Smooth muscle cell (in vitro differentiated cells): ENCODE results near the gene LPP. TPM values are rescaled to one million over a fixed set of nuclear protein-coding genes. Genes with fewer than 3 reads are reported as not detected.

Source experiments
- DNase-seq: peaks from one replicate; lab custom pipeline; 2025; ENCODE audit not compliant: unreplicated experiment; lab: John Stamatoyannopoulos, UW
- H2AFZ ChIP-seq: fragments of 200-600 bp; sonication (generic); 2 replicates; pipeline ENCODE4 v1.6.0; 2016; ENCODE audit warnings: antibody characterized with exemption, low read depth, mild to moderate bottlenecking
- H3F3A ChIP-seq: fragments of 200-600 bp; sonication (generic); 2 replicates; pipeline ENCODE4 v1.6.0; 2017; ENCODE audit warnings: antibody characterized with exemption, low read depth
- H3K27ac ChIP-seq: fragments of 200-600 bp; sonication (generic); 2 replicates; pipeline ENCODE4 v1.5.1; 2016; ENCODE audit warnings: low read depth, mild to moderate bottlenecking
- H3K27me3 ChIP-seq: fragments of 200-600 bp; sonication (generic); 2 replicates; pipeline ENCODE4 v1.6.1; 2016; ENCODE audit warnings: low read depth, mild to moderate bottlenecking
- H3K36me3 ChIP-seq: fragments of 200-600 bp; sonication (generic); 2 replicates; pipeline ENCODE4 v1.5.1; 2016; ENCODE audit warnings: low read depth
- H3K4me1 ChIP-seq: fragments of 200-600 bp; sonication (generic); 2 replicates; pipeline ENCODE4 v1.5.1; 2016; ENCODE audit warnings: low read depth
- H3K4me2 ChIP-seq: fragments of 200-600 bp; sonication (generic); 2 replicates; pipeline ENCODE4 v1.6.0; 2016; ENCODE audit warnings: mild to moderate bottlenecking
- H3K4me3 ChIP-seq: fragments of 200-600 bp; sonication (generic); 2 replicates; pipeline ENCODE4 v1.5.1; 2016; ENCODE audit warnings: mild to moderate bottlenecking
- H3K79me2 ChIP-seq: fragments of 200-600 bp; sonication (generic); 2 replicates; pipeline ENCODE4 v1.6.0; 2016; ENCODE audit warnings: low read depth, mild to moderate bottlenecking
- H3K9ac ChIP-seq: fragments of 200-600 bp; sonication (generic); 2 replicates; pipeline ENCODE4 v1.6.0; 2016; ENCODE audit warnings: low read depth
- H3K9me3 ChIP-seq: fragments of 200-600 bp; sonication (generic); replicated peaks from 2 replicates; pipeline ENCODE4 v1.5.1; 2016; ENCODE audit warnings: low read depth
- H4K20me1 ChIP-seq: fragments of 200-600 bp; sonication (generic); 2 replicates; pipeline ENCODE4 v1.6.0; 2016; ENCODE audit warnings: low read depth
- WGBS: methylation state at CpG from one replicate; pipeline ENCODE4 v1.1.7; 2016; ENCODE audit warnings: low lambda C conversion rate; 5-methylcytosine and 5-hydroxymethylcytosine counted together
- polyA plus RNA-seq: library from polyadenylated mRNA; unstranded; fragments of >200 nt; fragmentation: Nextera tagmentation; extraction: Ambion mirVana; gene quantifications from 2 replicates; pipeline ENCODE4 v1.2.1, GENCODE V29; 2016
- total RNA-seq: library from RNA; depleted of rRNA; stranded (reverse); fragments of >200 nt; gene quantifications from 2 replicates; pipeline ENCODE4 v1.2.3, GENCODE V29; 2014
- TF ChIP-seq, protein P1 (sequence below): fragments of 200-600 bp; sonication (generic); IDR thresholded peaks from 2 replicates; pipeline ENCODE4 v1.5.1; 2017; ENCODE audit warnings: borderline replicate concordance, mild to moderate bottlenecking, antibody characterized with exemption; ENCODE audit not compliant: insufficient read depth, poor library complexity, severe bottlenecking

The LPP gene
- total and polyA plus RNA-seq, 2 experiments from 2014 or later: 42.3 to 128 TPM

DNA sequence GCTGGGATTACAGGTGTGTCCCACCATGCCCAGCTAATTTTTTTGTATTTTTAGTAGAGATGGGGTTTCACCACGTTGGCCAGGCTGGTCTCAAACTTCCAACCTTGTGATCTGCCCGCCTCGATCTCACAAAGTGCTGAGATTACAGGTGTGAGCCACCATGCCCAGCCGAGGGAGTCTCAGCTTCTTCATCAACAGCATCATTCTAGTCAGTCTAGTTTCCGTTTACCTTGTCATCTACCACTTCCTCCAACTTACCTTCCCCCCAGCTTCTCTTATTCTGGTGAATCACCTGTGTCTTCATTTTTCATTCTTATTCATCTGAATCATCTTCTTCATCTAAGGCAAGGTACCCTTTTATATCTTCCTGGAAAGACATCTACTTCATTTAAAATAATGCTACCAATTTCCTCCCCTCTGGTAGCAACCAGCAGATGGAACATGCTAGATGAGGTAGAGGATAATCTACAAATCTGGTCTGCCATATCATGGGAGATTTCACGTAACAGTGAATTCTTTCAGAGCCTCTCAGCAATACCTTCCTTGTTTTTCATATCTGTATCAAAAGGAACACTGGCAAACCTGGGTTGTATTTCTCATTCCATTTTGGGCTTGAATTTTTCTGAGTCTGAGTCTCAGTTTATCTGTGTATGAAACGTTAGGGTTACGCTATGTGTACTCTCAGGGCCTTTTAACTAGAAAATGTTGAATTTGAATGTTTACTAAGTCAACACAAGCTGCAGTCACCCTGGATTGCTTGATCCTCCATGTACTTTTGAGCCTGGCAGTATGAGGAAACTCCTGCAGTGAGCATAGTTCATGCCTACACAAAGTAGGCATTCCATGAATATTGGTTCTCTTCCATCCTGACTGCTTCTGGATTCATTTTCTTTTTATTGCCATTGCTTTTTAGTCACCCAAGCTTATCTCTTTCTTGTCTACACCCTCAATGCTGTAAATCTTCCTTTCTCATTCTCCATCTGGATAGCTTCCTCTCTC, 16.8 kb downstream of the LPP start:
- H3K4me3 ChIP-seq: no peak overlapping the region
- H3K79me2 ChIP-seq: peaks cover 98% of the 10 kb centered on the region
- H4K20me1 ChIP-seq: peaks cover 100% of the 10 kb centered on the region
- H3K9me3 ChIP-seq: no peaks in the 10 kb centered on the region
- H3K27ac ChIP-seq: no peak overlapping the region
- H2AFZ ChIP-seq: no peak overlapping the region
- no peaks in the 10 kb centered on the region for H3F3A ChIP-seq
- peaks cover 7% of the 10 kb centered on the region for H3K4me1 ChIP-seq
- H3K9ac ChIP-seq: no peak overlapping the region
- TF ChIP-seq, protein P1, sequence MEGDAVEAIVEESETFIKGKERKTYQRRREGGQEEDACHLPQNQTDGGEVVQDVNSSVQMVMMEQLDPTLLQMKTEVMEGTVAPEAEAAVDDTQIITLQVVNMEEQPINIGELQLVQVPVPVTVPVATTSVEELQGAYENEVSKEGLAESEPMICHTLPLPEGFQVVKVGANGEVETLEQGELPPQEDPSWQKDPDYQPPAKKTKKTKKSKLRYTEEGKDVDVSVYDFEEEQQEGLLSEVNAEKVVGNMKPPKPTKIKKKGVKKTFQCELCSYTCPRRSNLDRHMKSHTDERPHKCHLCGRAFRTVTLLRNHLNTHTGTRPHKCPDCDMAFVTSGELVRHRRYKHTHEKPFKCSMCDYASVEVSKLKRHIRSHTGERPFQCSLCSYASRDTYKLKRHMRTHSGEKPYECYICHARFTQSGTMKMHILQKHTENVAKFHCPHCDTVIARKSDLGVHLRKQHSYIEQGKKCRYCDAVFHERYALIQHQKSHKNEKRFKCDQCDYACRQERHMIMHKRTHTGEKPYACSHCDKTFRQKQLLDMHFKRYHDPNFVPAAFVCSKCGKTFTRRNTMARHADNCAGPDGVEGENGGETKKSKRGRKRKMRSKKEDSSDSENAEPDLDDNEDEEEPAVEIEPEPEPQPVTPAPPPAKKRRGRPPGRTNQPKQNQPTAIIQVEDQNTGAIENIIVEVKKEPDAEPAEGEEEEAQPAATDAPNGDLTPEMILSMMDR: no peak
- WGBS: 92% methylated on average over 8 of the region's 8 CpGs
- H3K36me3 ChIP-seq: no peaks in the 10 kb centered on the region
- DNase-seq: no peak
- H3K27me3 ChIP-seq: no peaks in the 10 kb centered on the region
- no peak overlapping the region for H3K4me2 ChIP-seq

DNA sequence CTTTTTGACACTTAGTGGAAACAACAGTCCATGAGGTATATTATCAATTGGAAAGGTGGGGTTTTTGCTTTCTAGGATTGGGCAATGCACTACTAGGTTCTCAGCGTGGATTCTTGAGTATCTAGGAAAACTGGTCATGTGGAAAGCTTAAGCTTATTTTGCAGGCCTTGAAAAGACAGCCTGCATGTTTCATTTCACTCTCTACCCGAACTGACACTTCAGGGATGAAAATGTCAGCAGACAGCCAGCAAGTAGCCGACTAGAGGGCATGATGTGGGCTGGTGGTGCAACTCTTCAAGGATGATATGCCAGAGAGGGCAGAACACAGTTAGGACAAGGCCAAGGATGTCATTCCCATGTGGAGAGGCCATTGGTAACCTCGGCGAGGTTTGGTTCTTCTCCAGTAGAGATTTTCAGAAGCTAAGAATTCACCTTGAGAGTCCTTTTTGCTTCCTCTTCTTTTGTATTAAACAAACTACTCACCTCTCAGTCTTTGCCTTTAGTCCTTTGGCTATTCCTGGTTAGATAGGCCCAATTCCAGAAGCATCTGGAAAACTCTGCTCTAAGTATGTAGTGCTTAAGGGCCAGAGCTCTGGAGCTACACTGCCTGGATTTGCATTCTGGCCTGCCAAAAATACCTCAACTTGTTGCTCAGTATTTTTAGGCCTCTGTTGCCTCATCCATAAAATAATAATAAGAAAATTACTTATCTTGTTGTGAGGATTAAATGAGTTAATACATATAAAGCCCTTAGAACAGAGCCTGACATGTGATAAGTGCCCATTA, 17.9 kb downstream of the LPP start:
- Histone ChIP-seq H3K27ac (no peak overlapping the region), H3K4me3 (no peak overlapping the region), H3K36me3 (no peaks in the 10 kb centered on the region), H3K9me3 (no peaks in the 10 kb centered on the region), H3K4me2 (no peak overlapping the region), H2AFZ (no peak overlapping the region), H4K20me1 (peaks cover 100% of the 10 kb centered on the region), H3K79me2 (peaks cover 98% of the 10 kb centered on the region), H3K9ac (no peak overlapping the region), H3K4me1 (peaks cover 7% of the 10 kb centered on the region), H3K27me3 (no peaks in the 10 kb centered on the region), H3F3A (no peaks in the 10 kb centered on the region)
- WGBS: 79% methylated on average over 5 of the region's 5 CpGs
- TF ChIP-seq, protein P1: no peak
- DNase-seq: no peak

DNA sequence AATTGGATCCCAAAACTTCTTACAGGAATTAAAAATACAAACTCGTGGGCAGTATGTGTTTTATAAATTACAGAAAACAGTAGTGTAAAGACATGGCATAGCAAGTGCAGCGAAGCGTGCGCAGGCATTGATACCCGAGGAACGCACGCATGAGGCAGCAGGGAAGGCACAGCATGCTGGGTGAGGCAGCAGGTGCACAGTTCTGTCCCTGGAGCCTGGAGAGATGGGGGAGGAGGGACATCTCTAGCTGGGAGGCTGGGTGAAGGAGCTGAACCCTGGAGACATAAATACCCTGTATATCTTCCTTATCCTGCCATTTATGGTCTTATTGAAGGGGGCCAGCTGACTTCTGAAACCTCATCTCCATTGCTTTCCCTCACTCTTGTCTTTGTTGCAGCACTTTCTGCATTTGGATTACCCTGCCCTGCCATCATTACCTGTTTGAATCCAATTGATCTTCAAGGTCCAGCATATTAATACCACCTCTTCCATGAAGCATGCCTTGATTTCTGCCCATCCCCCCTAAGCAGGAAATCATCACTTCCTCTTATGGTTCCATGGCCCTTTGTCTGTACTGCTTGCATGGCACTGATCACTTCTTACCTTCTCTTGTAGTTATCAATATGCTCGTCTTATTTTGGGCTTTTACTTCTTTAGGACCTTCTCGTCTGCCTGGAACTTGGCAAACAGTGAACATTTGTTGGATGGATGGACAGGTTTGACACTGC, 20.5 kb downstream of the LPP start:
- H3K4me2 ChIP-seq: no peak overlapping the region
- H3K36me3 ChIP-seq: no peaks in the 10 kb centered on the region
- no peak overlapping the region for H3K27ac ChIP-seq
- no peak for DNase-seq
- TF ChIP-seq, protein P1: no peak
- no peaks in the 10 kb centered on the region for H3K9me3 ChIP-seq
- no peak overlapping the region for H2AFZ ChIP-seq
- H3K27me3 ChIP-seq: no peaks in the 10 kb centered on the region
- 97% methylated on average over 9 of the region's 9 CpGs for WGBS
- no peak overlapping the region for H3K4me3 ChIP-seq
- no peaks in the 10 kb centered on the region for H3K4me1 ChIP-seq
- H4K20me1 ChIP-seq: peaks cover 100% of the 10 kb centered on the region
- no peak overlapping the region for H3K9ac ChIP-seq
- no peaks in the 10 kb centered on the region for H3F3A ChIP-seq
- H3K79me2 ChIP-seq: peaks cover 96% of the 10 kb centered on the region
